ENCODE data around the gene PAX7.

DNA sequence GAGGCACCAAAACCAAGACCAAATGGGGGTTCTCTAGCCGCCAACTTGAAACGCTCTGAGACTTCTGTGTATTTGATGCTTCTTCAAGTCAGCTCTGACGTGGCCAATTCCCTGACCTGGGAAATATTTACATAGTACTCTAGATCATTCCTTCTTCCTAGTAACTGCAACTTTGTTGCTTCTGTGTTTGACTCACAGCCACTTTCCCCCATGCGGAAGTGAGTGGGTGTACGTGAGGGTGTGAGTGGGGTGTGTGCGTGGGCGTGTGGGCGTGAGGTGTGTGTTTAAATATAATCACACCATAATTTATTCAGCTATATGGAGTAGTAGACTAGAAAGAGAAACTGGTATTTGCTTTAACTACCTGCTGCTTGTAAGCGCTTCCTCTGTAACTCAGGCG, 117.8 kb downstream of the PAX7 start:
- TF ChIP-seq, protein P1, sequence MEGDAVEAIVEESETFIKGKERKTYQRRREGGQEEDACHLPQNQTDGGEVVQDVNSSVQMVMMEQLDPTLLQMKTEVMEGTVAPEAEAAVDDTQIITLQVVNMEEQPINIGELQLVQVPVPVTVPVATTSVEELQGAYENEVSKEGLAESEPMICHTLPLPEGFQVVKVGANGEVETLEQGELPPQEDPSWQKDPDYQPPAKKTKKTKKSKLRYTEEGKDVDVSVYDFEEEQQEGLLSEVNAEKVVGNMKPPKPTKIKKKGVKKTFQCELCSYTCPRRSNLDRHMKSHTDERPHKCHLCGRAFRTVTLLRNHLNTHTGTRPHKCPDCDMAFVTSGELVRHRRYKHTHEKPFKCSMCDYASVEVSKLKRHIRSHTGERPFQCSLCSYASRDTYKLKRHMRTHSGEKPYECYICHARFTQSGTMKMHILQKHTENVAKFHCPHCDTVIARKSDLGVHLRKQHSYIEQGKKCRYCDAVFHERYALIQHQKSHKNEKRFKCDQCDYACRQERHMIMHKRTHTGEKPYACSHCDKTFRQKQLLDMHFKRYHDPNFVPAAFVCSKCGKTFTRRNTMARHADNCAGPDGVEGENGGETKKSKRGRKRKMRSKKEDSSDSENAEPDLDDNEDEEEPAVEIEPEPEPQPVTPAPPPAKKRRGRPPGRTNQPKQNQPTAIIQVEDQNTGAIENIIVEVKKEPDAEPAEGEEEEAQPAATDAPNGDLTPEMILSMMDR (conservative IDR thresholded peaks at IDR 0.05 in 1 of 2, IDR thresholded peaks at IDR 0.05 in 1 of 2; ENCODE audit: extremely low read depth in 1 of 2, insufficient read depth in 1 of 2, low read depth in 1 of 2, low read length in 2 of 2): no peak
- TF ChIP-seq EZH2 (IDR thresholded peaks at IDR 0.05; ENCODE audit: borderline replicate concordance, low read length): no peak

Measured in mammary epithelial cell (primary cell).